ENCODE measurements around the gene TIMM44.

- no peak for TF ChIP-seq CTCF (IDR thresholded peaks at IDR 0.05)
- TF ChIP-seq POLR2A (IDR thresholded peaks at IDR 0.05): no peak
- no peak for TF ChIP-seq POLR2AphosphoS5 (IDR thresholded peaks at IDR 0.05)
- TF ChIP-seq EP300 (IDR thresholded peaks at IDR 0.05; ENCODE audit: low read depth): no peak
Observed at GRCh38 chr19:7902796-7903243, 40.6 kb downstream of the TIMM44 start.
